Panc1 (cell line): ENCODE results near the gene CSNK1G1.

Experiments used
- CTCF ChIP-seq: fragments of 450-650 bp; IDR thresholded peaks from 2 replicates; pipeline ENCODE4 v1.5.1; 2017; ENCODE audit warnings: mild to moderate bottlenecking
- REST ChIP-seq, 2 experiments: IDR thresholded peaks; 2 replicates each; pipeline ENCODE4 v1.6.1; 2011 to 2012; ENCODE audit warnings: low read depth in 2 of 2, control low read depth in 1 of 2, low read length in 1 of 2, mild to moderate bottlenecking in 1 of 2, moderate library complexity in 1 of 2; ENCODE audit not compliant: insufficient read depth in 1 of 2

GRCh38 chr15:64245405-64245804 lies 110.6 kb downstream of the CSNK1G1 start:
- TF ChIP-seq CTCF (no peak), REST (IDR thresholded peaks at IDR 0.05; ENCODE audit: insufficient read depth in 1 of 2, low read depth in 2 of 2, low read length in 1 of 2) (no peak)
